PC-9 (cell line): ENCODE data around the gene OSCAR. TPM values are rescaled to one million over a fixed set of nuclear protein-coding genes. Genes with fewer than 3 reads are reported as not detected.
"Not testable (repeated sequence)": the region's sequence is repeated elsewhere in the genome, so short reads cannot be mapped to it uniquely, and the experiment has no call there.

Experiments
- BruUV-seq: library from RNA; stranded (reverse); fragments of 400-500 nt; replicated peaks from 2 replicates; lab custom pipeline; 2021; lab: Mats Ljungman, UMichigan
- CTCF ChIA-PET: fragments of 300-600 bp; sonication (Branson Sonifier 250); formaldehyde crosslinking; loops from one replicate; lab custom pipeline; 2022; ENCODE audit warnings: antibody characterized with exemption; lab: Charles Lee
- POLR2A ChIA-PET: fragments of 300-600 bp; sonication (Branson Sonifier 250); formaldehyde crosslinking; loops from one replicate; lab custom pipeline; 2022; ENCODE audit warnings: antibody characterized with exemption; ENCODE audit not compliant: unreplicated experiment; lab: Charles Lee
- DNase-seq, 2 experiments: peaks; one replicate each; pipeline versions ENCODE4 v3.0.0 to v3.0.0-alpha.2; 2015 to 2022; ENCODE audit warnings: mixed read lengths in 1 of 2
- H2AFZ ChIP-seq: fragments of 200-600 bp; sonication (generic); 2 replicates; pipeline ENCODE4 v1.8.1; 2017; ENCODE audit warnings: antibody characterized with exemption
- H3F3A ChIP-seq: fragments of 200-600 bp; sonication (generic); 2 replicates; pipeline ENCODE4 v1.8.1; 2017; ENCODE audit warnings: antibody characterized with exemption, mild to moderate bottlenecking, low read depth; ENCODE audit not compliant: insufficient read depth
- H3K27ac ChIP-seq: fragments of 200-600 bp; sonication (generic); 2 replicates; pipeline ENCODE4 v1.6.1; 2016; ENCODE audit warnings: mixed run types
- H3K27me3 ChIP-seq: fragments of 200-600 bp; sonication (generic); 2 replicates; pipeline ENCODE4 v1.6.1; 2016; ENCODE audit warnings: low read depth, mixed run types; ENCODE audit not compliant: insufficient read depth
- H3K36me3 ChIP-seq: fragments of 200-600 bp; sonication (generic); 2 replicates; pipeline ENCODE4 v1.6.1; 2016; ENCODE audit warnings: low read depth, mixed run types
- H3K4me1 ChIP-seq: fragments of 200-600 bp; sonication (generic); replicated peaks from 2 replicates; pipeline ENCODE4 v1.6.1; 2016; ENCODE audit warnings: mixed run types; ENCODE audit not compliant: insufficient read depth
- H3K4me2 ChIP-seq: fragments of 200-600 bp; sonication (generic); 2 replicates; pipeline ENCODE4 v1.6.1; 2017; ENCODE audit warnings: mixed run types
- H3K4me3 ChIP-seq: fragments of 200-600 bp; sonication (generic); 2 replicates; pipeline ENCODE4 v1.6.1; 2016; ENCODE audit warnings: mixed run types
- H3K79me2 ChIP-seq: fragments of 200-600 bp; sonication (generic); 2 replicates; pipeline ENCODE4 v1.6.1; 2017; ENCODE audit warnings: low read depth, mixed run types
- H3K9me2 ChIP-seq: fragments of 200-600 bp; sonication (generic); 2 replicates; pipeline ENCODE4 v1.8.1; 2017; ENCODE audit warnings: mild to moderate bottlenecking; ENCODE audit not compliant: insufficient read depth
- H3K9me3 ChIP-seq: fragments of 200-600 bp; sonication (generic); 2 replicates; pipeline ENCODE4 v1.8.1; 2016; ENCODE audit warnings: low read depth; ENCODE audit not compliant: insufficient read depth
- H4K20me1 ChIP-seq: fragments of 200-600 bp; sonication (generic); 2 replicates; pipeline ENCODE4 v1.8.1; 2017; ENCODE audit not compliant: insufficient read depth
- CTCF ChIP-seq: fragments of 200-600 bp; sonication (generic); conservative IDR thresholded peaks from 2 replicates; pipeline ENCODE4 v1.6.1; 2017; ENCODE audit warnings: mixed run types, antibody characterized with exemption, mild to moderate bottlenecking, moderate library complexity
- EZH2 ChIP-seq: fragments of 200-600 bp; sonication (generic); IDR thresholded peaks from 2 replicates; pipeline ENCODE4 v1.8.0; 2017; ENCODE audit warnings: antibody characterized with exemption, low read depth
- intact Hi-C: fragments of 100-400 bp; cut with micrococcal nuclease; formaldehyde crosslinking; loops from one replicate; pipeline ENCODE4 v1.10.0; 2022; ENCODE audit not compliant: unreplicated experiment
- total RNA-seq: library from RNA; stranded (reverse); gene quantifications from 2 replicates; pipeline ENCODE4 v1.2.3, GENCODE V29; 2021

The OSCAR gene
- total RNA-seq, 1 experiment from 2014 or later: 0.87 TPM

DNA sequence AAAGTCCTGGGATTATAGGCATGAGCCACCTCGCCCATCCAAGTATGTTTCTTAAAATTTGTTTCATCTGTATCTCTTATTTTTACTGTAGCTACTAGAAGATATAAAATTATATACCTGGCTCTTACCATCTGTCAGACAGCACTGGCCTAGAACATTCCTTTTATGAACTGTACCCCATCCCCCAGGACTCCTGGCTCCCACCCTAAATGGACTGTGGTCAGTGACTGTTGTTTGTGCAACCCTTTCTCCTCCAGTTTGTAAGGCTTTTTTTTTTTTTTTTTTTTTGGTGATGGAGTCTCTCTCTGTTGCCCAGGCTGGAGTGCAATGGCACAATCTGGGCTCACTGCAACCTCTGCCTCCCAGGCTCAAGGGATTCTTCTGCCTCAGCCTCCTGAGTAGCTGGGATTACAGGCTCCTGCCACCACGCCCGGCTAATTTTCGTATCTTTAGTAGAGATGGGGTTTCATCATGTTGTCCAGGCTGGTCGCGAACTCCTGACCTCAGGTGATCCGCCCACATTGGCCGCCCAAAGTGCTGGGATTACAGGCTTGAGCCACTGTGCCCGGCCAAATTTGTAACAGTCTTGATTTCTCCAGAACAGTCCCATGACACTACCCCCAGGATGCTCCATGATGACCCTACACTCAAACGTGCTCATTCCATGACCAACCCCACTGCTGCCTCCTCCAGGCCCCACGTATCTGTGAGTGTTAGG is 4.6 kb upstream of the OSCAR start:
- TF ChIP-seq CTCF (no peak), EZH2 (no peak)
- H4K20me1 ChIP-seq: no peaks in the 10 kb centered on the region
- H2AFZ ChIP-seq: no peak overlapping the region
- H3K9me2 ChIP-seq: no peaks in the 10 kb centered on the region
- H3K4me3 ChIP-seq: no peak overlapping the region
- intact Hi-C loops: loop anchor here (5.0 kb wide), 1 partner anchor 263 kb away; no protein-coding TSS in a partner anchor
- peaks cover 20% of the 10 kb centered on the region for H3K36me3 ChIP-seq
- ChIA-PET CTCF (no interaction called here), POLR2A (no interaction called here)
- no peaks in the 10 kb centered on the region for H3K27me3 ChIP-seq
- H3K27ac ChIP-seq: no peak overlapping the region
- no peak for DNase-seq
- BruUV-seq: no TSS peak
- H3F3A ChIP-seq: peaks cover 17% of the 10 kb centered on the region; the same call in 1 of the 2 replicates
- H3K79me2 ChIP-seq: peaks cover 23% of the 10 kb centered on the region
- H3K4me1 ChIP-seq: 0 out of 2 replicates have a peak, but pooled peaks cover 7% of the 10 kb centered on the region
- H3K4me2 ChIP-seq: no peak overlapping the region
- no peaks in the 10 kb centered on the region for H3K9me3 ChIP-seq

GRCh38 chr19:54102421-54103169 is 2.0 kb upstream of the OSCAR start, which contains the start of gene NDUFA3:
Gene NDUFA3 (plus strand): TSS chr19:54102855. CDS start chr19:54102879, 24 bp downstream.
- Histone ChIP-seq H2AFZ (peak within 1 kb of the TSS; percentile 91), H4K20me1 (no peaks in the 10 kb centered on the region), H3K27me3 (no peaks in the 10 kb centered on the region), H3K9me3 (no peaks in the 10 kb centered on the region), H3K4me2 (peak within 1 kb of the TSS; percentile 87), H3K4me3 (peak within 1 kb of the TSS; percentile 68), H3K9me2 (no peaks in the 10 kb centered on the region), H3K4me1 (0 out of 2 replicates have a peak, but pooled peaks cover 7% of the 10 kb centered on the region), H3F3A (peaks cover 29% of the 10 kb centered on the region), H3K79me2 (peaks cover 23% of the 10 kb centered on the region), H3K27ac (no peak within 1 kb of the TSS), H3K36me3 (peaks cover 18% of the 10 kb centered on the region; the same call in 1 of the 2 replicates)
- intact Hi-C loops: loop anchor here (1.0 to 5.0 kb wide), 4 partner anchors 13 to 310 kb away; partner anchors contain the start of genes CNOT3, PRPF31 and TFPT
- peak; percentile 96 to 99 for DNase-seq
- no peak for TF ChIP-seq CTCF
- no peak for TF ChIP-seq EZH2
- CTCF ChIA-PET: interaction anchor here (0.7 kb wide), 1 partner anchor 336 kb away, joined by 4 read pairs; no protein-coding TSS in a partner anchor
- no TSS peak for BruUV-seq
- POLR2A ChIA-PET: interaction anchor here (0.6 kb wide), 1 partner anchor 236 kb away, joined by 3 read pairs; no protein-coding TSS in a partner anchor

GRCh38 chr19:54099903-54100255 is 724 bp downstream of the OSCAR start:
- intact Hi-C loops: loop anchor here (5.0 kb wide), 1 partner anchor 258 kb away; no protein-coding TSS in a partner anchor
- H3K27ac ChIP-seq, H2AFZ ChIP-seq, BruUV-seq, H3K9me3 ChIP-seq, H3K36me3 ChIP-seq, H3K9me2 ChIP-seq, H3K4me2 ChIP-seq, H4K20me1 ChIP-seq, H3K4me1 ChIP-seq, DNase-seq, H3K4me3 ChIP-seq, CTCF ChIA-PET: not testable (repeated sequence)
- POLR2A ChIA-PET: interaction anchor here (0.7 kb wide), 2 partner anchors 37 to 80 kb away, joined by 3 to 4 read pairs; no protein-coding TSS in a partner anchor
- peaks cover 21% of the 10 kb centered on the region for H3K79me2 ChIP-seq
- peaks cover 20% of the 10 kb centered on the region for H3F3A ChIP-seq
- H3K27me3 ChIP-seq: peaks cover 21% of the 10 kb centered on the region
